ENCODE results near the gene GPR6.

- TF ChIP-seq, protein P1, sequence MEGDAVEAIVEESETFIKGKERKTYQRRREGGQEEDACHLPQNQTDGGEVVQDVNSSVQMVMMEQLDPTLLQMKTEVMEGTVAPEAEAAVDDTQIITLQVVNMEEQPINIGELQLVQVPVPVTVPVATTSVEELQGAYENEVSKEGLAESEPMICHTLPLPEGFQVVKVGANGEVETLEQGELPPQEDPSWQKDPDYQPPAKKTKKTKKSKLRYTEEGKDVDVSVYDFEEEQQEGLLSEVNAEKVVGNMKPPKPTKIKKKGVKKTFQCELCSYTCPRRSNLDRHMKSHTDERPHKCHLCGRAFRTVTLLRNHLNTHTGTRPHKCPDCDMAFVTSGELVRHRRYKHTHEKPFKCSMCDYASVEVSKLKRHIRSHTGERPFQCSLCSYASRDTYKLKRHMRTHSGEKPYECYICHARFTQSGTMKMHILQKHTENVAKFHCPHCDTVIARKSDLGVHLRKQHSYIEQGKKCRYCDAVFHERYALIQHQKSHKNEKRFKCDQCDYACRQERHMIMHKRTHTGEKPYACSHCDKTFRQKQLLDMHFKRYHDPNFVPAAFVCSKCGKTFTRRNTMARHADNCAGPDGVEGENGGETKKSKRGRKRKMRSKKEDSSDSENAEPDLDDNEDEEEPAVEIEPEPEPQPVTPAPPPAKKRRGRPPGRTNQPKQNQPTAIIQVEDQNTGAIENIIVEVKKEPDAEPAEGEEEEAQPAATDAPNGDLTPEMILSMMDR (tag by site-specific recombination; IDR thresholded peaks at IDR 0.05) = no peak
- TF ChIP-seq ZNF292 (tag by site-specific recombination; IDR thresholded peaks at IDR 0.05; ENCODE audit: borderline replicate concordance, low read depth) (no peak), SP2 (tag by site-specific recombination; IDR thresholded peaks at IDR 0.05) (no peak), ZSCAN23 (tag by site-specific recombination; IDR thresholded peaks at IDR 0.05) (no peak), ZBTB20 (tag by site-specific recombination; IDR thresholded peaks at IDR 0.05) (no peak), ZNF175 (tag by site-specific recombination; IDR thresholded peaks at IDR 0.05) (no peak), FEZF1 (tag by site-specific recombination; IDR thresholded peaks at IDR 0.05) (no peak), ZNF266 (tag by site-specific recombination; IDR thresholded peaks at IDR 0.05; ENCODE audit: low read depth) (no peak)
Measured at GRCh38 chr6:109984410-109984809, 6.3 kb downstream of the GPR6 start.
